Progenitor cell of endocrine pancreas (in vitro differentiated cells): ENCODE measurements around the gene GGA3. TPM values are rescaled to one million over a fixed set of nuclear protein-coding genes. Genes with fewer than 3 reads are reported as not detected.

Source experiments
- DNase-seq: peaks from one replicate; pipeline ENCODE4 v3.0.0; 2021; ENCODE audit warnings: low spot score; ENCODE audit not compliant: unreplicated experiment
- H3K27ac Mint-ChIP-seq: 2 replicates; pipeline ENCODE4 v1.8.0; 2021; ENCODE audit warnings: mild to moderate bottlenecking, moderate library complexity, mixed read lengths
- H3K27me3 Mint-ChIP-seq: 2 replicates; pipeline ENCODE4 v1.8.0; 2021; ENCODE audit warnings: mixed read lengths
- H3K36me3 Mint-ChIP-seq: 2 replicates; pipeline ENCODE4 v1.8.0; 2022; ENCODE audit warnings: mixed read lengths; ENCODE audit not compliant: insufficient read depth
- H3K4me1 Mint-ChIP-seq: 2 replicates; pipeline ENCODE4 v1.8.0; 2021; ENCODE audit warnings: low read depth, mixed read lengths
- H3K4me3 Mint-ChIP-seq: 2 replicates; pipeline ENCODE4 v1.8.0; 2021; ENCODE audit warnings: low read depth, mild to moderate bottlenecking, moderate library complexity, mixed read lengths
- H3K9me3 Mint-ChIP-seq: 2 replicates; pipeline ENCODE4 v1.8.0; 2021; ENCODE audit warnings: low read depth, mixed read lengths
- CTCF ChIP-seq: fragments of 200-600 bp; sonication (generic); IDR thresholded peaks from one replicate; pipeline ENCODE4 v1.5.0; 2021; ENCODE audit warnings: antibody characterized with exemption, mild to moderate bottlenecking; ENCODE audit not compliant: unreplicated experiment
- total RNA-seq: library from RNA; stranded (reverse); gene quantifications from 2 replicates; pipeline ENCODE4 v1.2.1, GENCODE V29; 2021

Gene GGA3
- total RNA-seq, 1 donor from 2014 or later: 68.1 TPM

GRCh38 chr17:75199886-75200618, 61.4 kb downstream of the GGA3 start:
- Mint-ChIP-seq H3K4me3 (no peak overlapping the region), H3K36me3 (no peaks in the 10 kb centered on the region), H3K27me3 (no peaks in the 10 kb centered on the region), H3K9me3 (no peaks in the 10 kb centered on the region), H3K4me1 (no peaks in the 10 kb centered on the region), H3K27ac (no peak overlapping the region)
- no peak for DNase-seq
- TF ChIP-seq CTCF: no peak

GRCh38 chr17:75194879-75195278, 66.5 kb downstream of the GGA3 start:
- TF ChIP-seq CTCF: no peak
- Mint-ChIP-seq H3K4me1 (no peaks in the 10 kb centered on the region), H3K27ac (no peak overlapping the region), H3K36me3 (no peaks in the 10 kb centered on the region), H3K4me3 (no peak overlapping the region), H3K9me3 (no peaks in the 10 kb centered on the region), H3K27me3 (no peaks in the 10 kb centered on the region)
- DNase-seq: no peak

GRCh38 chr17:75191584-75191983, 69.8 kb downstream of the GGA3 start:
- H3K9me3 Mint-ChIP-seq: no peaks in the 10 kb centered on the region
- no peak overlapping the region for H3K27ac Mint-ChIP-seq
- H3K36me3 Mint-ChIP-seq: no peaks in the 10 kb centered on the region

GRCh38 chr17:75188614-75189013, 72.8 kb downstream of the GGA3 start:
- H3K27me3 Mint-ChIP-seq: no peaks in the 10 kb centered on the region
- no peak overlapping the region for H3K4me3 Mint-ChIP-seq
- H3K27ac Mint-ChIP-seq: no peak overlapping the region
- no peak for DNase-seq
- no peak for TF ChIP-seq CTCF
- H3K9me3 Mint-ChIP-seq: no peaks in the 10 kb centered on the region
- no peaks in the 10 kb centered on the region for H3K4me1 Mint-ChIP-seq
- H3K36me3 Mint-ChIP-seq: no peaks in the 10 kb centered on the region

More at GRCh38 chr17:75191584-75191983, 69.8 kb downstream of the GGA3 start:
- Mint-ChIP-seq H3K4me1 (no peaks in the 10 kb centered on the region), H3K27me3 (no peaks in the 10 kb centered on the region), H3K4me3 (no peak overlapping the region)
- no peak for DNase-seq
- no peak for TF ChIP-seq CTCF

Other genes starting within 250 kb of the GGA3 start
- 26.5 and 26.8 TPM in 2 replicates for gene MRPL58, start 248.9 kb downstream of the GGA3 start, total RNA-seq
- gene ATP5PD, start 214.6 kb downstream of the GGA3 start, total RNA-seq: 160 and 163 TPM in 2 replicates
- gene KCTD2, start 214.4 kb downstream of the GGA3 start, total RNA-seq: 24.9 and 27.1 TPM in 2 replicates
- 16.0 and 16.9 TPM in 2 replicates for gene SLC16A5, start 173.7 kb downstream of the GGA3 start, total RNA-seq
- gene ARMC7, start 151.6 kb downstream of the GGA3 start, total RNA-seq: 16.7 and 16.9 TPM in 2 replicates
- 53.3 and 58.8 TPM in 2 replicates for gene NT5C, start 129.9 kb downstream of the GGA3 start, total RNA-seq
- gene JPT1, start 107.1 kb downstream of the GGA3 start, total RNA-seq: 202 TPM in 2 replicates
- 616 and 633 TPM in 2 replicates for gene SUMO2, start 78.6 kb downstream of the GGA3 start, total RNA-seq
- gene NUP85, start 55.9 kb downstream of the GGA3 start, total RNA-seq: 83.8 and 86.9 TPM in 2 replicates
- 55.2 and 59.2 TPM in 2 replicates for gene MRPS7, start 273 bp upstream of the GGA3 start, total RNA-seq
- gene MIF4GD, start 9.6 kb upstream of the GGA3 start, total RNA-seq: 14.8 and 16.3 TPM in 2 replicates
- 14.1 and 18.4 TPM in 2 replicates for gene SLC25A19, start 27.8 kb upstream of the GGA3 start, total RNA-seq
- 84.8 and 87.5 TPM in 2 replicates for gene GRB2, start 144.1 kb upstream of the GGA3 start, total RNA-seq
- gene TMEM94, start 195.0 kb upstream of the GGA3 start, total RNA-seq: 168 and 197 TPM in 2 replicates